CD4-positive, alpha-beta T cell treated with Interleukin-4 for 4 hours (primary cell): ENCODE measurements around the gene GJA4.

Experiments used
- DNase-seq: peaks from one replicate; pipeline ENCODE4 v3.0.0-alpha.2; 2020

Gene GJA4

GRCh38 chr1:34840426-34840825, 47.6 kb downstream of the GJA4 start:
- DNase-seq: no peak

GRCh38 chr1:34842073-34842472, 49.3 kb downstream of the GJA4 start:
- no peak for DNase-seq

- no peak for DNase-seq
These were observed 50.2 kb downstream of the GJA4 start for GRCh38 chr1:34842952-34843371.

GRCh38 chr1:34843392-34844251, 50.8 kb downstream of the GJA4 start:
- DNase-seq: no peak

GRCh38 chr1:34844252-34844634, 51.4 kb downstream of the GJA4 start:
- no peak for DNase-seq
